Activated T-cell treated with anti-CD3 and anti-CD28 coated beads, Interleukin-2, amount 50 U/mL, for 72 hours (primary cell): ENCODE data around the gene ZNRD2. TPM values are rescaled to one million over a fixed set of nuclear protein-coding genes. Genes with fewer than 3 reads are reported as not detected.

Source experiments
- ATAC-seq, 2 donors: fragments of 150-1000 bp; cut with Tn5 transposase; replicated peaks in 1 of 2; 2 replicates each; pipeline ENCODE4 v1.10.0; 2021; ENCODE audit warnings: moderate library complexity in 2 of 2, mild to moderate bottlenecking in 1 of 2
- DNase-seq, 2 donors: peaks; one replicate each; pipeline ENCODE4 v3.0.0; 2021 to 2022; ENCODE audit warnings: mixed read lengths in 1 of 2
- H3K27ac Mint-ChIP-seq: one replicate; pipeline ENCODE4 v1.8.0; 2022; ENCODE audit warnings: mild to moderate bottlenecking, moderate library complexity, mixed read lengths
- H3K27me3 Mint-ChIP-seq: one replicate; pipeline ENCODE4 v1.8.0; 2022; ENCODE audit warnings: low read depth, mixed read lengths
- H3K36me3 Mint-ChIP-seq, 2 donors: one replicate each; pipeline ENCODE4 v1.8.0; 2022; ENCODE audit warnings: mixed read lengths in 2 of 2, mild to moderate bottlenecking in 1 of 2; ENCODE audit not compliant: insufficient read depth in 2 of 2
- H3K4me1 Mint-ChIP-seq: one replicate; pipeline ENCODE4 v1.8.0; 2022; ENCODE audit warnings: low read depth, mixed read lengths
- H3K4me3 Mint-ChIP-seq, 2 donors: one replicate each; pipeline ENCODE4 v1.8.0; 2022; ENCODE audit warnings: mild to moderate bottlenecking in 2 of 2, mixed read lengths in 2 of 2, moderate library complexity in 2 of 2
- H3K9me3 Mint-ChIP-seq, 2 donors: one replicate each; pipeline ENCODE4 v1.8.0; 2022; ENCODE audit warnings: mixed read lengths in 2 of 2
- total RNA-seq, 2 donors: library from RNA; stranded (reverse); gene quantifications; one replicate each; pipeline ENCODE4 v1.2.3, GENCODE V29; 2022

Gene ZNRD2
- total RNA-seq, 2 donors from 2014 or later: 23.5 to 25.1 TPM

DNA sequence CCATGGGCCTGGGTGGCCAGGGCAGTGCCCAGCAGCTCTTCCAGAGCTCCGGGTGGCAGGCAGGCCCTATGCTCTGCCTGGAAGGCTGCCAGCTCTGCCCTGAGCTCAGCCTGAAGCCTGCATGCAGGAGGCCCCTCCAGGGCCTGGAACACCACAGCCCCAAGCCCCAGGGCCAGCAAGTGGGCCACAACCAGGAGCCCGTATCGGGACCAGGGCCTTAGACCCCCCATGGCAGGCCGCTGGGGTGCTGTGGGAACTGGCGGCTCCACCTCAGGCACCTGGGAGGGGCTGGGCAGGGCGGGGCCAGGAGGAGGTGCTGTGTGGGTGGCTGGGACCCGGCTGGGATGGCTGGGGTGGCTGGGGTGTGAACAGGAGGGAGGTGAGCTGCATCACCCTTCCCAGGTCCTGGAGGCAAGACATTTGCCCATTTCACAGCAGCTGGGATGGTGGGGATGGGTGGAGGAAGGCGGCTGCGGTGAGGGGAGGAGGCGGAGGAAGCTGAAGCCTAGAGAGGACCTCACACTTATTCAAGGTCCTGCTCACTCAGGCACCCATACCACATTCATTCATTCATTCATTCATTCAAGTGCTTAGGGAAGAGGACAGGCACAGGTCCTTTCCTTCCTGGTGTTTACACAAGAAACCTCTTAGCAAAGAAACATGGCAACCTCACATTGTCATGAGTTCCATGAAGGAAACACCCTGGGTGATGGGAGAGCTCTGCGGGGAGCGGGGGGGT is 25.4 kb downstream of the ZNRD2 start, which contains the start of gene KCNK7:
TSS of gene KCNK7 (minus strand) at position 258 of the 739 bp plus-strand sequence. CDS start at position 230, 28 bp downstream.
- no peak within 1 kb of the TSS for H3K27ac Mint-ChIP-seq
- H3K9me3 Mint-ChIP-seq: no peaks in the 10 kb centered on the region

DNA sequence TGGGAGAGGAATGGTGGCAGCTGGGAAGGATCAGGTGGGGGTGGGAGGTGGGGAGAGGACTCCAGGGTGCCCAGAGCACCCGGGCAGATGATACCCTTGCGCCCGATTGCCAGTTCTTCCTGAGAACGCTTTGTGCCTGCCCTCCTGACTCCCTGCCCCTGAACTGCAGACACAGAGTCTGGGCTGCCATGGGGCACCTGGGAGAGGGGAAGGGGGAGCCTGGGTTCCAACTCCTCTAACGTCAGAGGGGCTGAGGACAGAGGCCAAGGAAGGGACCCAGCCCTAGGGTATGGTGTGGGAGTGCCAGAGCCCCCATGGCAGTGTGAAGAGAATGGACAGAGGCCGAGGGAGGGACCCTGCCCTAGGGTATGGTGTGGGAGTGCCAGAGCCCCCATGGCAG is 26.2 kb downstream of the ZNRD2 start:
- DNase-seq: no peak
- H3K27me3 Mint-ChIP-seq: no peaks in the 10 kb centered on the region
- peaks cover 12% of the 10 kb centered on the region for H3K4me1 Mint-ChIP-seq
- no peak for ATAC-seq
- H3K9me3 Mint-ChIP-seq: no peaks in the 10 kb centered on the region
- H3K36me3 Mint-ChIP-seq: peaks cover 0 to 3% of the 10 kb centered on the region in 2 donors
- no peak overlapping the region for H3K27ac Mint-ChIP-seq
- H3K4me3 Mint-ChIP-seq: no peak overlapping the region

More for the DNA sequence above, 25.4 kb downstream of the ZNRD2 start, which contains the start of gene KCNK7:
- no peak for DNase-seq
- Mint-ChIP-seq H3K4me1 (peaks cover 12% of the 10 kb centered on the region), H3K27me3 (no peaks in the 10 kb centered on the region), H3K36me3 (peaks cover 0 to 4% of the 10 kb centered on the region in 2 donors), H3K4me3 (no peak within 1 kb of the TSS)
- peak; percentile 3 to 16 for ATAC-seq

DNA sequence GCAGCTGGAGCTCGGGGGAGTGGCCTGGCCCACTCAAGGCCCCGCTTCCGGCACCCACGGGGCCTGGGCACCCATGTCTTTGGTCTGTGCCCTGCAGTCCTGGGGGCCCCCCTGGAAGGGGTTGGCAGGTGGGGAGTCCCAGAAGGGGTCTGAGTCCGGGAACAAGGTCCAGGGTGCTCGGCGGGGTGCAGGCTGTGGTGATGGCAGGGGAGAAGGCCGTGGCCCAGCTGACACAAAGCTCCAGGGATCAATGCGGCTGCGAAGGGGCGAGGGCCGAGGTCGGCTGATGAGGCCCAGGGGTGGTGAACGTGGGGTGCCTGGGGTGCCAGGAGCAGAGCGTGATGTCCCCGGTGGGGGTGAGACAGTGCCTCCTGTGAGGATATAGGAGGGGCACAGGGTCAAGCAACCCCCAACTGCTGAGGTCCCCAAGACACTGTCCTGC is 28.0 kb downstream of the ZNRD2 start:
- peaks cover 0 to 3% of the 10 kb centered on the region in 2 donors for H3K36me3 Mint-ChIP-seq
- H3K4me3 Mint-ChIP-seq: no peak overlapping the region
- ATAC-seq (no peak), DNase-seq (no peak)
- no peaks in the 10 kb centered on the region for H3K9me3 Mint-ChIP-seq
- H3K27me3 Mint-ChIP-seq: no peaks in the 10 kb centered on the region
- H3K4me1 Mint-ChIP-seq: peaks cover 12% of the 10 kb centered on the region
- H3K27ac Mint-ChIP-seq: no peak overlapping the region

DNA sequence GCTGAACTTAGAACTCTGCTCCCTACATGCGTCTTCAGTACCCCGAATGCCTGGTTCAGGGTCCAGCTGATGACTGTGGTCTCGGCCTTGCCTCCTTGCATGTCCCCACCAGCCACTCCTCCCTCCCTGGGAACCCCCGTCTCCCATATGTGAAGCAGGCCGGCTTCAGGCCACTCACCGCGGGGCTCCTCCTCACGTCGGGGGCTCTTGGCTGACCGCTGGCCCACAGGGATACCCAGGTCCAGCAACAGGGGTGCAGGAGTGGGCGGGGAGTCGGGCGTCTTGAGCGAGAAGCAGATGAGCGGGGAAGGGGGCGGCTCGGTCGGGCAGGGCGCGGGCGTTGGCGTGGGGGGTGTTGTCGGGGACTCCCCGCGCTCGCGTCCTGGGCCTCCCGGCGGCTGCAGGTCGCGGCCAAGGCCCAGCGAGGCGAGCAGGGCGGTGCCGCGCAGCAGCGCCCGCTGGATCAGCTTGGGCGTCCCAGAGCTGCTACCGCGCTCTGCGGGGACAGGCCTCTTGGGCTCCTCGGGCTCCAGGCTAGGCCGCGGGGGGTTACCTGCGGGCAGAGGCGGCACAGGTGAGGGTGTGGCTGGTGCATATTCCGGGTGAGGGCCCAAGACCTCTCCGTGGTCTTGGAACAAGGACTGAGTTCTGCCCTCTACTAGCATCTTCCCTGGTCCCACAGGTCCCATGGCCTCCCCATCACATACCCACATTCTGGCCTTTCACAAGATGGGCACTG is 29.1 kb downstream of the ZNRD2 start:
- peaks cover 0 to 6% of the 10 kb centered on the region in 2 donors for H3K36me3 Mint-ChIP-seq
- peaks cover 12% of the 10 kb centered on the region for H3K4me1 Mint-ChIP-seq
- no peaks in the 10 kb centered on the region for H3K27me3 Mint-ChIP-seq
- no peak overlapping the region for H3K4me3 Mint-ChIP-seq
- ATAC-seq (no peak), DNase-seq (no peak)
- no peaks in the 10 kb centered on the region for H3K9me3 Mint-ChIP-seq
- no peak overlapping the region for H3K27ac Mint-ChIP-seq

DNA sequence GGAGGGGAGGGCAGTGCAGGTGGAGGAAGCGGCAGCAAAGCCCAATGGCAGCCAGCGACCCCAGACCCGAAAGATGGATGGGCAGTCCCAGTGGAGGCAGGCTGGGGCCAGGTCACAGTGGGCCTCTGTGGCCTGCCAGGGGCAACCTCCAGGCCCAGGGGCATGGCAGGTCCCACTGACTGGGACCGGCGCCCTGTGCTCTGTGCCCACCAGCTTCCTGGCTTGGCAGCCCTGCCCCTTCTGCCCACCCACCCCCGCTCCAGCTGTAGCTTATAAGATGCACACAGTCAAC is 29.6 kb downstream of the ZNRD2 start:
- Mint-ChIP-seq H3K4me1 (peaks cover 9% of the 10 kb centered on the region), H3K9me3 (no peaks in the 10 kb centered on the region), H3K4me3 (no peak overlapping the region), H3K36me3 (peaks cover 0 to 6% of the 10 kb centered on the region in 2 donors), H3K27ac (no peak overlapping the region), H3K27me3 (no peaks in the 10 kb centered on the region)
- ATAC-seq: no peak
- DNase-seq: no peak

DNA sequence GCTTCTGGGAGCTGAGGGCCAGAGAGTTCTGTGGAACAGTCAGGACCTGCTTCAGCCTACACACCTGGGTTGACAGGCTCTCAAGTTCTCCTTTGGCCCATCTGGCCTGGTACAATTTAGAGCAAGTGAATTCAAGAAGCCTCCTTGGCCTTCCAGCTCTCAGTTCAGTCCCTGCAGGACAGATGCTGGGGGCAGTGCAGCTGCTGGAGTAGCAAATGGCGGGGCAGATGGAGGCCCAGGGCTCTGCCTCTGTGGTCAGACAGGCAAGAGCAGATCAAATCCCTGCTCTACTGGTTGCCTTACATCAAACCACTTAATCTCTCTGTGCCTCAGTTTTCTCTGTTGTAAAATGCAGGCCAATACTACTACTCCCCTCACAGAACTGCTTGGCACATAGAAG is 34.0 kb downstream of the ZNRD2 start:
- ATAC-seq (no peak), DNase-seq (no peak)
- H3K9me3 Mint-ChIP-seq: no peaks in the 10 kb centered on the region
- H3K27ac Mint-ChIP-seq: no peak overlapping the region
- no peaks in the 10 kb centered on the region for H3K4me1 Mint-ChIP-seq
- H3K4me3 Mint-ChIP-seq: no peak overlapping the region
- H3K27me3 Mint-ChIP-seq: no peaks in the 10 kb centered on the region
- H3K36me3 Mint-ChIP-seq: peaks cover 0 to 6% of the 10 kb centered on the region in 2 donors

DNA sequence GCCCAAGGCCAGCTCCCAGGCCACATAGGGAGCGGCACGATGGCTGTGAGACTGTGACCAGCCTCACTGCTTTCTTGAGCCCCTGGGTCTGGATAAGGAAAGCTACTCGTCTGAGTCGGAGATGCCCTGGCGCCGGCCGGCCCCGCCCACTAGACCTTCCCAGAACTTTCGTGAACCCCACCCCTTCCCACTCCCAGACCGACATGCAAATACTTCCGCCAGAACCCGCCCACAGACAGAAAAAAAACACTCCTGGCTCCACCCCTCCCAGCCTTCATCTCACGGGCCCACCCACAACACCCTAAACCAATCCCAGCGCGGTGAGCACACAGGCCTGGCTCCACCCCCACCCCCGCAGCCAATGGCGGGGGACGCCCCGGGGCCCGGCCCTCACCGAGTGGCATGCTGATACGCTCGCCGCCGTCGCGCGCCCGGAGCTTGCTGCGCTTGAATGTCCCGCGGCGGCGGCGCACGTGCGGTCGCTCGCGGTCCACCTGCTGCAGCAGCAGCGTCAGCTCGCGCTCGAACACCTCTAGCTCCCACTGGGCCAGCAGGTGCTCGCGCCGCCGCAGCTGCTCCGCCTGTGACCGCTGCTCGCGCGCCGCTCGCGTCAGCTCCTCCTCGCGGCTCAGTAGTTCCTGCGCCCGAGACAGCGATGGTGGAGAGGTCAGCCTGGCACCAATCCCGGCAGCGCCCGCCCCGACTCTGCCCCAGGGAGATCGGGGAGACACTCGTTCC is 36.8 kb downstream of the ZNRD2 start:
- Mint-ChIP-seq H3K27ac (no peak overlapping the region), H3K4me3 (no peak overlapping the region), H3K27me3 (no peaks in the 10 kb centered on the region), H3K9me3 (no peaks in the 10 kb centered on the region), H3K4me1 (peaks cover 24% of the 10 kb centered on the region), H3K36me3 (peaks cover 0 to 7% of the 10 kb centered on the region in 2 donors)
- DNase-seq: no peak
- peak; percentile 52 to 54 for ATAC-seq

DNA sequence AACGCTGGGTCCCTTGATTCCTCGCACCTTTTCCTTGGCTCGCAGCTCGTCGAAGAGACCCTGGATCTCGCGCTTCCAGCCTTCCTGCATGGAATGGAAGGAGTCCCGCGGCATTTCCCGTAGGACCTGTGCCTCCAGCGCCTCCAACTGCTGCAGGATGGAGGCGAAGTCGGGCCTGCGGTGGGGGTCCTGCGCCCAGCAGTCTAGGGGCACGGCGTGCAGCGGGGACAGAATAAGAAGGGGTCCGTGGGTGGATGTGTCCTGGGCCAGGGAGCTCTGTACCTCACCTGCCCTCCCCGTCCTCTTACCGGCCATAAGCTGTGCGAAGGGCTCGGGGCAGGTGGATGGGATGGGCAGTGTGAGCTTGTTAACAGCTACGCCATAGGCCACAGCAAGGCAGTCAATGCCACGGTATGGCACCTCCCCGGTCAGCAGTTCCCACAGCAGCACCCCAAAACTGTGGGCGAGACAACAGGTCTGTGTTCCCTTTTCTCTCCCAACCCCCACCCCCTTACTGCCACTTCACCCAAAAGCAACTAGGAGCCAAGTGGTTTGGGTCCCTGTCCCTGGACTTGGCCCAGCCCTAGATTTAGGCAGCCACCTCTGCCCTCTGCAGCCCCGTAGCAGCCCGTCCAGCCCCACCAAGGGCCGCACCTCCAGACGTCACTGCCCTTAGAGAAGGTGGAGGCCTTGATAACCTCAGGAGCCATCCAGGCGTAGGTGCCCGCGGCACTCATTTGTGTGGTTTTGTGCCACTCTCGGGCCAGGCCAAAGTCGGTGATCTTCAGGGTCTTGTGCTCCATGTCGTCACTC is 37.5 kb downstream of the ZNRD2 start:
- Mint-ChIP-seq H3K4me3 (no peak overlapping the region), H3K27ac (no peak overlapping the region), H3K36me3 (peaks cover 0 to 12% of the 10 kb centered on the region in 2 donors), H3K9me3 (no peaks in the 10 kb centered on the region), H3K4me1 (peaks cover 31% of the 10 kb centered on the region), H3K27me3 (no peaks in the 10 kb centered on the region)
- no peak for DNase-seq
- no peak for ATAC-seq

DNA sequence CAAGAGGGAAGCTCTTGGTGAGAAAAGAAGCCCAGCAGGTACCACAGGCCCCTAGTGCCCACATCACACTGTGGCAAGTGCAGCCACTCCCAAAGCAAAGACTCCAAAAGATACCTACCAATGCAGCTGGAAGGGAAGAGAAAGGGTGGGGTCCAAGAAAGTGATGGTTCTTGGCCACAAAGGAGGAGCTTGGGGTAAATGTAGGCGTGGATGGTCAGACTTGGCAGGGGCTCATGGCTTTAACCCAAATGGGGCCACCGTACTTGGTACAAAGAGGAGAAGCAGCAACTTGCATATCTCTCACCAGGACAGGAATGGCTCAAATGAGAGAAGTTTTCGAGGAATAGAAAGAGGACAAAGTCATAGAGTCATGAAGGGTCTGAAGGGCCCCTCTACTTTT is 39.0 kb downstream of the ZNRD2 start:
- Mint-ChIP-seq H3K36me3 (peaks cover 0 to 11% of the 10 kb centered on the region in 2 donors), H3K4me3 (no peak overlapping the region), H3K4me1 (peaks cover 37% of the 10 kb centered on the region), H3K27me3 (no peaks in the 10 kb centered on the region), H3K27ac (peak overlapping the region; percentile 53), H3K9me3 (no peaks in the 10 kb centered on the region)
- DNase-seq: no peak
- no peak for ATAC-seq

DNA sequence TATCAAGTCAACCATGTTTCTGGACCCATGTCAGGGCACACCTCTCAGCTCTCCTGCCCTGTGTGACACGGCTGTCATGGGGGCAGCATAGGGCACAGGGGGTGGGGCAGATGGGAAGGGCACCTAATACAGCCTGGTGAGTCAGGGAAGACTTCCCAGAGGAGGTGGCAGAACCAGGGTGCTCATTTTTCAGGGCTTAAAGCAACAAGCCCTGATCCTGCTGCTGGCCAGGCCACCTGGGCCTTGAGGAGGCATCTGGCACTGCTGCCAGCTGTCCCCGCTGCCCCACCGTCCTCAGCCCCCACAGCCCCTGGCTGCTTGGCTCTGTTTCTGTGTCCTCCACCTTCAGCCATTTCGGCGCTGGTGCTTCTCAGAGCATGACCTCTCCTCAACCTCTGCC is 39.4 kb downstream of the ZNRD2 start:
- DNase-seq (no peak), ATAC-seq (no peak)
- no peaks in the 10 kb centered on the region for H3K9me3 Mint-ChIP-seq
- no peaks in the 10 kb centered on the region for H3K27me3 Mint-ChIP-seq
- H3K27ac Mint-ChIP-seq: no peak overlapping the region
- H3K36me3 Mint-ChIP-seq: peaks cover 0 to 11% of the 10 kb centered on the region in 2 donors
- H3K4me3 Mint-ChIP-seq: no peak overlapping the region
- peaks cover 37% of the 10 kb centered on the region for H3K4me1 Mint-ChIP-seq

DNA sequence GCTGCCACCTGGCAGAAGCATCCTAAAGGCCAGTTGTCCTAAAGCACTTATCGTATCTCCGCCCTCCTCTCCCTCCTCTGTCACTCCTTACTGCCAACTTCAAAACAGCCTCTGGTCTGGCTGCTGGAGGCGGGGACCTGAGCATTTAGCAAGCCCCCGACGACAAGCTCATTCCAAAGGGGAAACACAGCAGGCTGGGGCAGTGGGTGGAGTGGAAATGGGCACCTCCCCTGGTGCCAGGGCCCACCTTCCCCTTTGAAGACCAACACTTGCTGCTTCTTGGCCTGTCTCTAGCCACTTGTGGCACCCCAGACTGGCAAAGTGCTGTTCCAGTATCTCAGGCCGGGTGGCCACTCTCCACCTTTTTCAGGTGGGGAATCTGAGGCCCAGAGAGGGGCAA is 40.1 kb downstream of the ZNRD2 start:
- Mint-ChIP-seq H3K4me3 (peak overlapping the region; percentile 51 to 76), H3K27me3 (no peaks in the 10 kb centered on the region), H3K36me3 (peaks cover 2 to 11% of the 10 kb centered on the region in 2 donors), H3K27ac (peak overlapping the region; percentile 84), H3K9me3 (no peaks in the 10 kb centered on the region), H3K4me1 (peaks cover 37% of the 10 kb centered on the region)
- ATAC-seq (no peak), DNase-seq (no peak)

DNA sequence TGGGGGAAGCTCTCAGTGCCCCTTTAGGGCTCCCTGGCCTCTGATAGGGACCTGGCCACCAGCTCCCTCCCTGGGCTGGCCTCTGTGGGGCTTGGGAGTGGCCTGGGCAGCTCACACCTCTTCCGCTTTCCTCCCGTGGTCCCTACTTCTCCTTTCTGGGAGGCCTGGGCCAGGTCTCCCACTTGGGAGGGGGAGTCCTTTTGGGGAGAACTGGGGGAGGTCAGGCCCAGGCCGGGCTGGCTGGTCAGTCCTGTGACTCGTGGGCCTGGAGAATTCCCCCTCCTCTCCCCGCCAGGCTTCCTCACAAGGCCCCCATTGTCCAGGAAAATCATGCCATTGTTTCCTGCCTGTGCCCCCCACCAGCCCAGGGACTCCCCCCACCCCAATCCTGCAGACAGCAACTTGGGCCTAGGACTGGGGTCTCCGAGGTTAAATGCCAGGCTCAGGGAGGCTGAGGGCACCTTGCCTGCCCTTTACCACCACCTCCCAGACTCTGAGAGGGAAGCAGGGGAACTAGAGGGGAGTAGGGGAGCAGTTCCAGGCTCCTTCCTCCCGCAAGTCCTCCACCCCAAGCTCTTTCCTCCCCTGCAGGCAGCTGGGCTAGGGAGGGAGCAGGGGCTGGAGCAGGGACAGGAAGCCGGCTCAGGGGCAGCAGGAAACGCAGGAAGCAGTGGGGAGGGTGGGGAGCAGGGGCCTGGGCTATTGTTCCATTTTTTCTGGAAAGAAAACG is 40.9 kb downstream of the ZNRD2 start:
- H3K36me3 Mint-ChIP-seq: peaks cover 3 to 11% of the 10 kb centered on the region in 2 donors
- peak overlapping the region; percentile 51 to 76 for H3K4me3 Mint-ChIP-seq

More for the DNA sequence above, 40.9 kb downstream of the ZNRD2 start:
- ATAC-seq (no peak), DNase-seq (no peak)
- peak overlapping the region; percentile 79 for H3K27ac Mint-ChIP-seq
- H3K9me3 Mint-ChIP-seq: no peaks in the 10 kb centered on the region
- H3K4me1 Mint-ChIP-seq: peaks cover 37% of the 10 kb centered on the region
- no peaks in the 10 kb centered on the region for H3K27me3 Mint-ChIP-seq
